HG03095 (cell line): ENCODE results near the gene FCHSD1.
"Not testable (repeated sequence)": the region's sequence is repeated elsewhere in the genome, so short reads cannot be mapped to it uniquely, and the experiment has no call there.

ENCODE experiments used
- ATAC-seq: cut with Tn5 transposase; IDR thresholded peaks from one replicate; pipeline ENCODE4 v1.9.1; 2021; ENCODE audit warnings: moderate library complexity; ENCODE audit not compliant: unreplicated experiment

Gene FCHSD1

DNA sequence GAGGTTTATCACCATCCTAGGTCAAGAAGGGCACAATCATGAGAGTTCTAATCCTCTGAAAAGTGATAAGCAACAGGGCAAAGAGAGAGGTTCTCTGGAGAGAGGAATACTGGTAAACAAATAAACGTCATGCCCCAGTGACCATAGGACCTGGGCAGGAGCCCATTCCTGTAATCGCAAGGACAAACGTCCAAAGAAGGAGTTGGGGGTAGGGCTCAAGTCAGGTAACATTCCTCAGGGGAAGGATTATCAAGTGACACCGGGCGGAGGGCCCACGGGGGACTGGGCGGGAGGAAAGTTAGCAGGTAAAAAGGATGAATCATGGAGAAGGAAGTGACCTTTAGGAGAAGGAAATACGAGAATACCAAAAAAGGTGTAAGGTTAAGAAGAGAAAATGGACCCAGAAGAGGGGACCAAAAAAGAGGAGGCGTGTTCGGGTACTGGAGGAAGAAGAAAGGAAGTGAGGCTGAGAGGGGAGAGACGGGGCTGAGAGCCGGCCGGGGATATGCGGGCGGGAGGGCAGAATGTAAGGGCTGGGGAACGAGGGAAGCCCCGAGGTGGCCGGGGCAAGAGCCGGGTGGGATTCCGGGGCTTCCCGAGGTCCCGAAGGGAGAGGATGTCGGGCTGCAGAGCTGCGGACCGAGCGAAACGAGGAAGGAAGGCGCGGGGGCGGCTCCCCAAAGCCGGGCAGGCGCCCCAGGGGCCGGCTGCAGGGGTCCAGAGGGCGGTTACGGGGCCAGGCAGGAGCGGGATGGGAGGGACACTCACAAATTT lies 33.0 kb downstream of the FCHSD1 start:
- ATAC-seq: peak; percentile 31

DNA sequence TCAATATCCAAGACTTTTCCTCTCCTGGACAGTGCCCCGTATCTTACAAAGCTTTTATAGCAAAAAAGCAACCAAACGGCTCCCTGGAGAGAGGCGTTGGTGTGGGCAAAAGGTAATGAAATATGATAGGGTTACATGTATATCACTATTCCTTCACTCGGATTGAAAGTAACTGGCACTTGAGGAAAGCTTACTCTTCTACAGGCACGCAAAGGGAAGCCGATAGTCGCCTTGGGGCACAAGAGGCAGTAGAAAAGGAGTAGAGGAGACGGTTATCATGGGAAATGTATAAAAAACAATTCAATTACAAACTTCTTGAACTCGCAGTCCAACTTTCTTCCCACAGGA lies 33.6 kb downstream of the FCHSD1 start:
- no peak for ATAC-seq

DNA sequence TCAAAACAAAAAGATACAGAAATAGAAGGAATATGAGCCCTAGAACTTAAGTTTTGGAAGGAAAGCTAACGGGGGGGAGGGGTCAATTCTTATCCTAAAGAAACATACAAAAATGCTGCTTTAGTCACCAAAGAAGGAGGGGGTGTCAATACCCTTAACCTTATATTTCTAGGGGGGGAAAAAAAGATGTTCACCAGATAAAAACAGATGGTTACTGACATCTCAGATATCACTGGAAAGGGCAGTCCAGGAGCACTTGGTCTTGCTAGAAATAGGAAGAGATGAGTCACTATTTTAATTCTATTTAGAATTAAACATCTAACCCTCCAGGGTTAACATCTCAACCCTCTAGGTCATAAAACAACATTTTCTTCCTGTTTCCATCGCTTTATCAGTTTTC lies 34.1 kb downstream of the FCHSD1 start:
- ATAC-seq: no peak

DNA sequence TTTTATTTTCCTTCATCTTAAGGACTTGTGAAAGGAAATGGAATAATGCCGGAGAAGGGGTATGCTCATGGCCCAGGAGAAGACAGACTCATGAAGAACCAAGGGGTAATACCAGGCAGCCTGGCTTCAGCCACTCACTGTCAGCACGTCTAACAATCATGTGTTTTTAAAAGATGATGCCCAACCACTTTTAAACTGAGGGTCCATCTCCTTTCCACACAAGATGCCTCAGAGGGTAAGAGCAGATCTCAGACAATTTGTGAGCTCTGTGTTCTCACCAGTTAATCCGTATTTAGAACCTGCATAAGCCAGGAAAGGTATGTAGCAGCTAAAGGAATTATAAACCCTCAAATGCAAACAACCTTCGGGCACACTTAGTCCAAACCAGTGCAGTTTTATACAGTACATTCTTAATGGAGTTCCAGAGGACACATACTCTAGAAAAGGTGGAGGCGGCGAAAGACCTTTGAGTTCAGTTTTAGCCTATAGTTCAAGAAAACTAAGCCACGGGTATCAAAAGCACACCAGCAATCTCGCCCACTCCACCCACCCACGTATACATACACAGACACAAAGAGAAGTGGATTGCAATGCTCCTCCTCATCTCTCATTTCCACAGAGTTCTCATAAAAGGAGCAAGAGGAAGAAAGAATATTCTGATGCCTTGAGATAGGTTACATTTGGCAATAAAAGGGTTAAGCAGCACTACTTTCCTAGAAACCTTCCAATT lies 35.1 kb downstream of the FCHSD1 start:
- ATAC-seq: no peak

DNA sequence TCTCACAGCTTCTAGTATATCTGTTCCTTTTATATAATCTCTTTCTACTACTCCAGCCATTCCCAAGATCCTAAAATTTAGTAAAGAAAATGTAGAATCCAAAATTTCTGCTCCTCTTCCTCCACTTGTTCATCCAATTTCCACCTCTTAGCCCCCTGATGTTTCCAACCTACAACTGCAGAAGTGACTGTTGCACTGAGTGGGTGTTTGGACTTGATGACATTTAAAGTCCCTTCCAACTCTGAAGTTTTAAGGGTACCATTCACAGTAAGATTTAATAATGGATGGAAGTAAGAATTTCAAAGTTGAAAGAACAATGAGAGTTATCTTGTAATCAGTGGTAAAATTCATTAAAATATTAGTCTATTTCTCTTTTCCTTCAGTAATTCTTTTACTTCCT lies 37.9 kb downstream of the FCHSD1 start:
- ATAC-seq: no peak

DNA sequence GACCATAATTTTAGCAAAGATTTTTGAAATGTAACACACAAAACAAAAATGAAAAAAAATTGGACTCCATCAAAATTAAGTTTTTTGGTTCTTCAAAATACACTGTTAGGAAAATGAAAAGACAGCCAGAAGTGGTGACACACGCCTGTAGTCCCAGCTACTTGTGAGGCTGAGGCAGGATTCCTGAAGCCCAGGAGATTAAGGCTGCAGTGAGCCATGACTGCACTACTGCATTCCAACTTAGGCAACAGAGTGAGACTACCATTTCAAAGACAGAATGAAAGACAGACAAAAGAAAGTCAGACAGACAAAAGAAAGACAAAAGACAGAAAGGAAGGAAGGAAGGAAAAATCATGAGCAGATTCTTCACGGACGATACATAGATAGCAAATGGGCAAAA lies 39.9 kb downstream of the FCHSD1 start:
- no peak for ATAC-seq

DNA sequence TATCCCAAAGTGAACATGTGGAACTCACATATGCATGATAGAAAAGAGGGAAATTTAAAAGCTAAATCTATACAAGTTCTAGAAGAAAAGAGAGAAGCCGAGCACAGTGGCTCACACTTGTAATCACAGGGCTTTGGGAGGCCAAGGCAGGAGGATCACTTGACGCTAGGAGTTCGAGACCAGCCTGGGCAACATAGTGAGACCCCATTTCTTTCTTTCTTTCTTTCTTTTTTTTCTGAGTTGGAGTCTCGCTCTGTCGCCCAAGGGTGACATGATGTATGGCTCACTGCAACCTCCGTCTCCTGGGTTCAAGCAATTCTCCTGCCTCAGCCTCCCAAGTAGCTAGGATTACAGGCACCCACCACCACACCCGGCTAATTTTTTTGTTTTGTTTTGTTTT lies 41.3 kb downstream of the FCHSD1 start:
- ATAC-seq: not testable (repeated sequence)

DNA sequence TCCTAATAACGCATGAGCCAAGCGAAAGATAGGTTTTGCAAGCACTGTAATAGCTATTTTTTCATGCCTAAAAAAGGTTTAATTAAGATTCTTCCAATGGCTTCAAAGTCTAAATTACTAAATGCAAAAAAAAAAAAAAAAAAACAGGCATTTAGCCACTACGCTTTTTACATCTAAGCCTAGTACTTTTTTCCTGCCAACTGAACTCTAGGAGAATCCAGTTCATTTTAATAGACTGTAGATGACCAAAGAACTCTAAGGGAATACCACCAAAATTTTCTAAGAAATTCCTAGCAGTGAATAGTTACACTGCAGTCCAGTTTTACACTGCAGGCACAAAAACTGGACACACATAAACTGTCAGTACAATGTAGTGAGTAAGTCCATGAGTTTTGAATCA lies 42.2 kb downstream of the FCHSD1 start:
- no peak for ATAC-seq

DNA sequence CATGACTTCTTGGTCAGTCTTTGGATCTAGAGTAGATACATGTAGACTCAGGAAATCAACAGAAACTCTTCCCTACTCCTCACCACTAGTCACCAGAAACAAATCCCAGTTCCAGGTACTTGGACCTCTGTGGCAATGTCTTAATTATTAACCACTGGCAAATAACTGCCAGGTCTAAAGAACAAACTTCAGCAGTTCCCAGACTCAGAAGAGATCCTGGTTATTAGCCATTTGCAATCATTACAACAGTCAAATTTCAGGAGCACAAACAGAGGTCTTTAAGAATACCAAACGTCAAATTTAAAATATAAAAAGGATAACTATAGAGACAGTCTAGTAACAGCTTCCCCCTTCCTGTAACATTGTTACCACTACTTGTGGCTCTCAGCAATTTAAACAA lies 42.7 kb downstream of the FCHSD1 start:
- no peak for ATAC-seq

DNA sequence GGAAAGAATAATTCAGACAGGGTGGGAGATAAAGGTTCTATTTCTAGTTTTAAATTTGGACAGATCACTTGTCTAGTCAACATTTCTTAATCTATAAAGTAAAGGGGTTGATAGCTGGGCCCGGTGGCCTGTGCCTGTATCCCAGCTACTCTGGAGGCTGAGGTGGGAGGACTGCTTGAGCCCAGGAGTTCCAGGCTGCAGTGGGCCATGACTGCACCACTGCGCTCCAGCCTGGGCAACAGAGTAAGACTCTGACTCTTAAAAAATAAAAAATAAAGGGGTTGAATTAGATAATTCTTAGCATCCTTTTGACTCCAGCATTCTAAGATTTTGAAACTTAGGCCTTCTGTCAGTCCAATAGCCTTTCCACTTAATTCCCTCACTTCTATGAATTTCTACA lies 43.2 kb downstream of the FCHSD1 start:
- no peak for ATAC-seq

DNA sequence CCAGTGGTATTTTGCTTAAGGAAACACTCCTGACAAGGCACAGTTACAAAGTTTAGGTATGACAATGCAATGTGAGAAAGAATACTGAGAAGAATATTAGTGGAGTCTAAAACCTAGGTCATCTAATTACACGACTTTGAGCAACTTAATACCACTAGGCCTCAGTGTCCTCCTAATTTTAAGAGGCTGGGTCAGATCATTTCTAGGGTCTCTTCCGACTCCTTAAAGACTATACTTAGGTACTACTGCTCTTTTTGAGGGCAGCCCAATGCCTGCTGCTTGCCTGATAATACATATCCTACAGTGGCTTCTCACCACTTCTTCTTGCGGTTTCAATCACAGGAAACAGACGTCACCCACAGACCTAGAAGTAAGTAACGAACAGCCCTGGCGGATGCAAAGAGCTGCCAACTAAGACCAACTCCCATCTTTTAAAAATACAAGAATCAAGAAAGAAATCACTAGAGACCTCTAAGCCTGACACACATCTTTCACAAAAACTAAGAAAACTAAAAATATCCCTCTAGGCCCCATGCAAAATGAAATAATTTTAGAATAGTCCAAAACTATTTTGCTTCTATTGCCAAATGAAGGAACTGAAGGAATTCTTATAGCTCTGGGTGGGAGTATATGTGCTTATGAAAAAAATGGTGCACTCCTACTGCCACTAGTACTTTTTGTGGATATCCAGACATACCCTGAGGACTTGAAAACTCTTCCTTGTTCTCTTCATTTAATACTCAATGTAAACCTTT lies 45.5 kb downstream of the FCHSD1 start:
- ATAC-seq: peak; percentile 93

DNA sequence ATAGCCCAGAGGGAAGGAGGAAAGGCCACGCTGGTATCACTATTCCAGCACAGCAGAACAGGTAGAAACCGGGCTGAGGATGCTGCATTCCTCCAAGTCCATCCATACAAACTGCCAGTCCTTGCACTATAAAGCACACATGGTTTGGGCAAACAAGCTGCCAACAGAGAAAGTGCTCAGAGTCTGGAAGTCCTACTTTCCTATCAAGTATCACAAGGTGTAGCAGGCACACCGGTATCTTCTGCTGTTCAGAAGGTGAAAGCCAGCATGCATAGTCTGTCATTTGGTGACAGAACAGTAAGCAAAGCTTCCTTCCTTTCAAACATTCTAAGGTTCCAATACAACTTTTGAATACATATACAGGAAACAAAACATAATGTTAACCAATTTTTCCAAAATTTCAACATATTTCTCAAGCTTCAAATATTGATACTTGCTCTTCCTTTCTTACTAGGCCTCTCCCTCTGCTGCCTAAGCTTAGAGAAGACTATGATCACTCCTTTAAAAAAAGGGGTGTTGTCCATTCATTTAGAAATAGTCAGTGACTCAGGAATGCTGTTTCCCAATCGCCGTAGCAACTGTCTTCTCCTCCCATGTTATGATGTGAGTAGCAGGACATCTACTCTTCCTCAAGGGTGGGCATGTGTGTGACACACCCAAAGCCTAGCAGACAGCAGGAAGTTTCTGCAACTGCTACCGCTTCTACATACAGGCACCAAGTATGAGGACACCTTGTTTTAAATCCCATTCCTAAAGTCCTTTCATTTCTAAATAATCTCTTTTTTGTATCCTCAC lies 47.1 kb downstream of the FCHSD1 start:
- no peak for ATAC-seq

DNA sequence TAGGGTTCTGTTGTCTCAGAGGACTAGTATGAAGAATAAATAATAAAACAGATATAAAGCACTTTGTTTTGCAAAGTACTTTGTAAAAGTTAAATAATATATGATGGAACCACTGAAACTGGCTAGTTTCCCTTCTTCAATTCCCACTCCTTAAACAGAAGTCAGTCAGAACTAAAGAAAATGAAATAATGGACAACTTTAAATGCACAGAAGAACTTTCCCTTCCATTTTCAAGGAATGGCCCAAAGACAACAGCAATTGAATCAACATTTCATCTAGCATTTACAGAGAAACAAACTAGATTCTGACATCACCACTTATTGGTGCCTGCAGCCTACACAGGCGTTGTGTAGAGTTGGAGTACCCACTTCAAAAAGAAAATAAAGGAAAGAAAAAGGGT lies 48.6 kb downstream of the FCHSD1 start:
- ATAC-seq: no peak

DNA sequence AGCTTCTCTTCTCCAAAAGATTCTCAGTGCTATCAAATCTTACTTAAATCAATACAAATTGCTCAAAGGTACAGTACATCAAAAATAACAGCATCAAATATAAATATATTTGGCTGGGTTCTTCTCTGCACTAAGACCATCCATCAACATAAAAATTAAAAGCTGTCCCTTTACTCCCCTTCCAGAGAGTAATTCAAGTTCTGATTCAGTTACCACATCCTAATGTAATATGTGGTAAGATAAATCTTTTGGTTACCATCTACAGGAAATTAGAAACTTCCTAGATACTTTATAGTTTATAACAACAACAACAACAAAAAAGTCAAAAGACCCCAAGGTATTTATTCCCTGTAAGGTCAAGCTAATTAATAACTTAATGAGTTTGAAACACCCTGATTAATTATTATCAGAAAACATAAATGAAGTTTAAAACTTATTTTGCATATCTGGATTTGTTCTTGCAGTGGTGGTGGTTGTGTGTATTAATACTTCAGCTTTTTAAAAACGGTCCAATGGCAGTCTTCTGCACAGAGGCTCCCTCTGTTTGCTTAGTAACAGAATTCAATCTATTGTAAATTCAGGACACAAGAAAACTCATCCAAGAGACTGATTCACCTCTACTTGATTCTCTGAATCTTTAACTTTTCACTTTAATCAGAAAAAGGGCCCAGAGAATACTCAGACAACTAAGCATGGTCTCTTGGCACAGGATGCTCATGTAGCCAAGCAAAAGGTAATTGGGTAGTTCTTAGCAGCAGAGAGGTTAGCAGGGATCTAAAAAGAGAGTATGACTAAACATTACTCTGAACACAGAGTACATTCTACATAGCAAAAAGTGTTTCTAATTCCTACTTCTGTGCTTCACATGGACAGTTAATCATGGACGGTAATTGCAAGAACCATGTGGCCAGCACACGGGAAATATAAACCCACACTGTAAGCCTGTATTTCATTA lies 52.5 kb downstream of the FCHSD1 start:
- ATAC-seq: no peak

DNA sequence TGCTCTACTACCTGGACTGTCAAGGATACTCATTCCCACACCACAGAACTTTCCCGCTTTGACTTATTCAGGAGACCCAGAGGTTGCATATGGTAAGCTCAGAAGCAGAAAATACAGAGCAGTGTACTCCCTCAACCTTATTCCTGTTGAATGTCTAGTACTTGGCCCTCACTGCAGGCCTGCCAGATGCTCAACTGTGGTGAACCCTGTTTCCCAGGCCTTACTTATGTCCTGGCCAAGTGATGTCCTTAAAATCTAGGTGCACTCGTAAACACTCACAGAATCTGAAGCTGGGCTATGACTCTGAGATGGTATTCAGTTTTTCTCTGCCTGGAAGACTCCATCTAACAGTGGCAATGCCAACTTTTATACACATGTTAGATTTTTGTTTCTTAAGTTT lies 53.4 kb downstream of the FCHSD1 start:
- ATAC-seq: no peak

DNA sequence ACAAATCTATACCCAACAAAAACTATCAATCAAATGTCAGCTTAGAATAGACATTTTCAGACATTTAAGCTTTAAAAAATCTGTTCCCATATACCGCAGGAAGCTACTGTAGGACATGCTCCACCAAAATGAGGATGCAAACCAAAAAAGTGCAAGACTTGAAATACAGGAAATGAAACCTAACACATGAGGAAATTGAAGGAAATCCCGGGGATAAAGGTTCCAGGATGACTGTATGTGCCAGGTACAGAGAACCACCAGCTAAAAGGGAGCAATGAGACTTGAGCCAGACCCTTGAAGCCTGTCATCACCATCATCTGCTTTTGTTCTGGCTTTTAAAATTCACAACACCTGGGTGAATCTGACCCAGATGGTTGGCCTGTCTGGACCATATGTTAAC lies 53.8 kb downstream of the FCHSD1 start:
- ATAC-seq: no peak

DNA sequence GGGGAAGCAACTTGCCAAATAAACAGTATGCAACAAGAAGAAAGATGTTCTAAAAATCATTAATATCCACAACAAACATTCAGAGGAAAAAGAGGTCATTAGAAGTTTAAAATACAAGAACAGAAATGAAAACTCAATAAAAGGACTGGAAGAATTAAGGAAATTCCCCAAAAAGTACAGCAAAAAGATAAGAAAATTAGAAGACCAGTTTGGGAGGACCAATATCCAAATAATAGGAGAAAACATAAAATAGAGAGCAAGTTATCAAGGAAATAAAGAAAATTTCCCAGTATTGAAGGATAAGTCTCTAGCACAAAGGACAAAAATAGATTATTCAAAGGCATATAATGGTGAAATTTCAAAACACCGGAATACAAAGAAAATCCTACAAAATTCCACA lies 54.4 kb downstream of the FCHSD1 start:
- no peak for ATAC-seq

DNA sequence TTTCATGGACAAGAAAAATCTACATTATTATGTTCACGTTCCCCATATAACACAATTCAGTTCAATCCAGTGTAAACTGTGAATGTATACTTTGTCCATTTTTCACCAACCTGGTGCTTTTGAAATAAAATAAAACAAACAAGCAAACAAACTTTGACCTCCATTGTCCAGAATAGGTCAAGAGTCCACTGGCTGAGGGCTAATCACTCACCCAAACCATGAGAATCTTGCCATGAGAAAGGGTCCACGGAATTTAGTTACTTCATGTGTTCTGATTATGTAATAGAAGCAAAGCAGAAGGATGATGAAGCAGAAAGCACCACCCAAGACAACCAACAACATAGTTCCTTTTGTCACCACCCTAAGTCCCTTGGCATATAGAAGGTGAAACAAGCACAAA lies 61.1 kb downstream of the FCHSD1 start:
- ATAC-seq: no peak
